MM.1S (cell line): ENCODE results near the gene CLIC1.

Experiments
- CTCF ChIP-seq: fragments of 300-600 bp; sonication (generic); IDR thresholded peaks from 2 replicates; pipeline ENCODE4 v1.5.1; 2016; ENCODE audit warnings: antibody characterized with exemption, low read length, mixed read lengths
- EZH2 ChIP-seq: fragments of 300-600 bp; sonication (generic); optimal IDR thresholded peaks from 2 replicates; pipeline ENCODE3; 2017; ENCODE audit warnings: low read depth, mild to moderate bottlenecking, antibody characterized with exemption, low read length, mixed read lengths
- EZH2phosphoT487 ChIP-seq: fragments of 300-600 bp; sonication (generic); IDR thresholded peaks from 2 replicates; pipeline ENCODE4 v1.6.1; 2018; ENCODE audit warnings: antibody characterized with exemption, low read length

DNA sequence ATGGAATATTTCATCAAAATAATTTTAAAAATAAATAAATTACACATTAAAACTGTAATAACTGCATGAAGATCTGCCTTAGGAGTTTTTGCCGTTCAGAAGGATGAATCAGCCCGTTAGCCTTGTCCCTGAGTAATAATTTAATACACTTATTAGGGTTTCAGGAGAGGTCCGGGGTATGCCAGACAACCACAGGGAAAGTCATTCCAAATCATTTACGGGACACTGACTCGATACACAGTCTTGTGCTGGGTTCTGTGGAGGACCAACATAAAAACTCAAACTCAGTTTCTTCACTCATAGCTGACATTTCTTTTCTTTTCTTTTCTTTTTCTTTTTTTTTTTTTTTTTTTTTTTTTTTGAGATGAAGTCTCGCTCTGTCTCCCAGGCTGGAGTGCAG, 30.4 kb downstream of the CLIC1 start:
- TF ChIP-seq CTCF = no peak
- TF ChIP-seq EZH2 = no peak
- no peak for TF ChIP-seq EZH2phosphoT487
